ENCODE data around the gene GCM1.

DNA sequence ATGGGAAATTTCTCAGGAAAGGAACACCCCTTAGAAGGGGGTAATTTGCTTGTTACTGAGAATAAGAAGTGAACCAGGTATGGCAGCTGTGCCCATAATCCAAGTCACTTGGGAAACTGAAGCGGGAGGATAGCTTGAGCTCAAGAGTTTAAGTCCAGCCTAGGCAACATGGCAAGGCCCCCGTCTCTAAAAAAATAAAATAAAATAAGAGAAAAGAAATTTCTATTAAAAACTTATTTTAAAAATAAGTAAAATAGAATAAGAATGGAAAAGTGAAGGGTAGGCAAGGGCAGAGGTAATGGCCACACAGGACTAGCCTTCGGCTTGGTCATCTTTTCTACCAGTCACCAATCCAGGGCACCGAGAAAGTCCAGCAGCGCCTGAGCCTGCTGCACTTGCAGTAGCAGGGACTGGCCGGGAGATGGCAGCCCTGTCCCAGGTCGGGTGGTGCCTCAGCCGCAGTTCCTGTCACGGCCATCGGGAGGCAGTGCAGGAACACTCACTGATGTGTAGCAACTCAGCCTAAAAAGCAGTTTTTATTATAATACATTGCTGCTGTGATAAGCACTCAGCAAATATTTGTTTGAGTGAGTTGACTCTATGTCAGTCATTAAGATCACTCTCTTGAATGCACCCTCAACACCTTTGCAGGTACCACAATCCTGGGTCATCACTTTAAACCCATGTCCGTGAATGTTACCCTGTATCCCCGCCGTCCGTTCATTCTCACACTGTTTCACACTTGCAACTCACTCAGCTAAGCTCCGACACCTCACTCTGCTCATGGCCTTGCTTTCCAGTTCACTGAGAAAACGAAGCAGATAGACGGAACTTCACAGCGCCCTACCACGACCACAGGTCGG lies 23.2 kb upstream of the GCM1 start:
- TF ChIP-seq, protein P1, sequence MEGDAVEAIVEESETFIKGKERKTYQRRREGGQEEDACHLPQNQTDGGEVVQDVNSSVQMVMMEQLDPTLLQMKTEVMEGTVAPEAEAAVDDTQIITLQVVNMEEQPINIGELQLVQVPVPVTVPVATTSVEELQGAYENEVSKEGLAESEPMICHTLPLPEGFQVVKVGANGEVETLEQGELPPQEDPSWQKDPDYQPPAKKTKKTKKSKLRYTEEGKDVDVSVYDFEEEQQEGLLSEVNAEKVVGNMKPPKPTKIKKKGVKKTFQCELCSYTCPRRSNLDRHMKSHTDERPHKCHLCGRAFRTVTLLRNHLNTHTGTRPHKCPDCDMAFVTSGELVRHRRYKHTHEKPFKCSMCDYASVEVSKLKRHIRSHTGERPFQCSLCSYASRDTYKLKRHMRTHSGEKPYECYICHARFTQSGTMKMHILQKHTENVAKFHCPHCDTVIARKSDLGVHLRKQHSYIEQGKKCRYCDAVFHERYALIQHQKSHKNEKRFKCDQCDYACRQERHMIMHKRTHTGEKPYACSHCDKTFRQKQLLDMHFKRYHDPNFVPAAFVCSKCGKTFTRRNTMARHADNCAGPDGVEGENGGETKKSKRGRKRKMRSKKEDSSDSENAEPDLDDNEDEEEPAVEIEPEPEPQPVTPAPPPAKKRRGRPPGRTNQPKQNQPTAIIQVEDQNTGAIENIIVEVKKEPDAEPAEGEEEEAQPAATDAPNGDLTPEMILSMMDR (IDR thresholded peaks at IDR 0.05; ENCODE audit: low read depth, low read length, poor library complexity, severe bottlenecking), result peak; percentile 100
- no peak for TF ChIP-seq EZH2phosphoT487 (IDR thresholded peaks at IDR 0.05; ENCODE audit: borderline replicate concordance, low read length)
